K562 (cell line): Measurements from ENCODE around the gene OLFML1. TPM values are rescaled to one million over a fixed set of nuclear protein-coding genes. Genes with fewer than 3 reads are reported as not detected.

ENCODE experiments used
- ATAC-seq: fragments of 200-7000 bp; cut with Tn5 transposase; 3 replicates; pipeline ENCODE4 v1.9.1; 2020; ENCODE audit warnings: moderate library complexity
- BruUV-seq: library from RNA; stranded (reverse); fragments of 400-500 nt; replicated peaks from 2 replicates; lab custom pipeline; 2021; lab: Mats Ljungman, UMichigan
- CTCF ChIA-PET: fragments of 300-600 bp; formaldehyde crosslinking; extraction: SDS; loops from one replicate; lab custom pipeline; 2021; ENCODE audit warnings: low intra/inter-chr PET ratio; lab: Yijun Ruan, JAX
- POLR2A ChIA-PET: fragments of 300-600, 350-650 bp; sonication (Branson Sonifier 250); formaldehyde crosslinking; extraction: SDS; loops from one replicate; lab custom pipeline; 2021; ENCODE audit warnings: antibody characterized with exemption, inconsistent platforms; lab: Yijun Ruan, JAX
- DNase-seq, 4 experiments: peaks; one replicate each; pipeline versions ENCODE4 v3.0.0 to v3.0.0-alpha.2; 2011 to 2018; ENCODE audit warnings: low spot score in 3 of 4, mixed read lengths in 3 of 4; ENCODE audit errors: extremely low read depth in 1 of 4
- FAIRE-seq: peaks from 2 replicates; lab custom pipeline; 2011; peaks lifted over from hg19 to GRCh38; lab: Jason Lieb, UNC
- H2AFZ ChIP-seq: 2 replicates; pipeline ENCODE4 v1.6.0; 2011; ENCODE audit warnings: low read depth, low read length, control low read depth, inconsistent platforms
- H3K27ac ChIP-seq: fragments of 200-600 bp; 3 replicates; pipeline ENCODE4 v1.8.0; 2011; ENCODE audit warnings: low read depth, mild to moderate bottlenecking, control low read depth, inconsistent platforms, low read length, moderate library complexity, mixed read lengths; ENCODE audit errors: extremely low read depth
- H3K27me3 ChIP-seq, 2 experiments: fragments of 300-600 bp in 1 of 2; 2 replicates in 1 of 2; 3 replicates in 1 of 2; pipeline versions ENCODE4 v1.6.0 to v1.8.0; 2011; ENCODE audit warnings: inconsistent platforms in 2 of 2, low read length in 2 of 2, mild to moderate bottlenecking in 1 of 2, mixed read lengths in 1 of 2, moderate library complexity in 1 of 2; ENCODE audit not compliant: control insufficient read depth in 2 of 2, insufficient read depth in 2 of 2
- H3K36me3 ChIP-seq: fragments of 300-600 bp; 3 replicates; pipeline ENCODE4 v1.8.0; 2011; ENCODE audit warnings: mild to moderate bottlenecking, low read length, inconsistent platforms; ENCODE audit not compliant: control insufficient read depth, insufficient read depth
- H3K4me1 ChIP-seq, 2 experiments: fragments of 200-600 bp in 1 of 2; replicated peaks in 1 of 2; 2 replicates in 1 of 2; 3 replicates in 1 of 2; pipeline versions ENCODE4 v1.5.1 to v1.8.0; 2011; ENCODE audit warnings: inconsistent platforms in 2 of 2, low read length in 2 of 2, mild to moderate bottlenecking in 1 of 2, mixed read lengths in 1 of 2, moderate library complexity in 1 of 2; ENCODE audit not compliant: control insufficient read depth in 2 of 2, insufficient read depth in 2 of 2
- H3K4me2 ChIP-seq: 2 replicates; pipeline ENCODE4 v1.6.1; 2011; ENCODE audit warnings: low read length, control low read depth, inconsistent platforms, mixed read lengths; ENCODE audit not compliant: insufficient read depth
- H3K4me3 ChIP-seq: fragments of 200-600 bp; sonication (generic), shearing (Covaris generic); 2 replicates; pipeline ENCODE4 v1.5.1; 2016; ENCODE audit warnings: control low read depth, inconsistent platforms
- H3K79me2 ChIP-seq: fragments of 200-600 bp; 3 replicates; pipeline ENCODE4 v1.8.0; 2011; ENCODE audit warnings: low read length, inconsistent platforms; ENCODE audit not compliant: control insufficient read depth, insufficient read depth
- H3K9ac ChIP-seq, 2 experiments: 2 replicates each; pipeline versions ENCODE4 v1.6.0 to v1.6.1; 2011; ENCODE audit warnings: low read depth in 2 of 2, low read length in 2 of 2, control low read depth in 1 of 2, inconsistent platforms in 1 of 2, mild to moderate bottlenecking in 1 of 2, mixed read lengths in 1 of 2; ENCODE audit not compliant: insufficient read depth in 1 of 2
- H3K9me1 ChIP-seq: one replicate; pipeline ENCODE4 v1.6.0; 2011; ENCODE audit warnings: inconsistent platforms, mild to moderate bottlenecking, low read length, moderate library complexity; ENCODE audit not compliant: control insufficient read depth, insufficient read depth
- H3K9me3 ChIP-seq: replicated peaks from 2 replicates; pipeline ENCODE4 v1.5.1; 2011; ENCODE audit warnings: low read depth, low read length, inconsistent platforms; ENCODE audit not compliant: control insufficient read depth, insufficient read depth
- H4K20me1 ChIP-seq: replicated peaks from 2 replicates; pipeline ENCODE4 v1.6.1; 2011; ENCODE audit warnings: low read length, inconsistent platforms, mixed read lengths; ENCODE audit not compliant: control insufficient read depth, insufficient read depth
- ELF2 ChIP-seq: fragments of 250-450 bp; sonication (Bioruptor Pico); IDR thresholded peaks from 2 replicates; pipeline ENCODE4 v1.5.0; 2021; ENCODE audit warnings: mild to moderate bottlenecking
- PBX2 ChIP-seq, 2 experiments: IDR thresholded peaks in 1 of 2; conservative IDR thresholded peaks in 1 of 2; 2 replicates each; pipeline ENCODE4 v1.6.1; 2016; ENCODE audit warnings: low read depth in 2 of 2, mild to moderate bottlenecking in 1 of 2, missing compliant biosample characterization in 1 of 2, missing genetic modification characterization in 1 of 2, moderate library complexity in 1 of 2
- POLR2H ChIP-seq: IDR thresholded peaks from 2 replicates; pipeline ENCODE4 v1.6.1; 2016; ENCODE audit warnings: missing genetic modification characterization, low read depth, mild to moderate bottlenecking, control low read depth, missing compliant biosample characterization, moderate library complexity
- XRCC5 ChIP-seq: fragments of 200-400 bp; formaldehyde crosslinking; IDR thresholded peaks from 2 replicates; pipeline ENCODE4 v1.6.1; 2017; ENCODE audit warnings: low read depth, mild to moderate bottlenecking, low read length
- whole genome bisulfite sequencing: fragments of 100-300 bp; shearing (Covaris generic); methylation state at CpG from one replicate; pipeline ENCODE4 v1.1.6; 2016; ENCODE audit warnings: low coverage, mixed read lengths; ENCODE audit not compliant: insufficient coverage; ENCODE audit errors: missing lambda C conversion rate; 5-methylcytosine and 5-hydroxymethylcytosine counted together
- in situ Hi-C: fragments of 300-500 bp; cut with MboI; formaldehyde crosslinking; loops from 4 replicates; pipeline ENCODE4 v1.15.0; 2018; ENCODE audit warnings: inconsistent platforms, mixed read lengths
- intact Hi-C: fragments of 100-400 bp; cut with micrococcal nuclease; formaldehyde crosslinking; loops from 2 replicates; pipeline ENCODE4 v1.14.2; 2022
- polyA plus RNA-seq, 8 experiments: library from polyadenylated mRNA; depleted of rRNA in 4 of 8; stranded (reverse) in 5 of 8; unstranded in 3 of 8; fragments of >200 nt; fragmentation: Nextera tagmentation in 2 of 8; fragmentation: Illumina TruSeq in 1 of 8; extraction: Ambion mirVana in 2 of 8; extraction: Trizol in 1 of 8; gene quantifications; 2 replicates each; pipeline versions ENCODE4 v1.2.1 to v1.2.3, GENCODE V29; 2011 to 2014; ENCODE audit warnings: inconsistent platforms in 1 of 8, missing spikeins in 1 of 8
- total RNA-seq, 7 experiments: library from RNA; depleted of rRNA in 6 of 7; stranded (reverse); fragments of >200 nt in 6 of 7; fragmentation: Illumina TruSeq in 2 of 7; extraction: Trizol in 2 of 7; gene quantifications; 2 replicates each; pipeline versions ENCODE4 v1.2.1 to v1.2.3, GENCODE V29; 2011 to 2021; ENCODE audit warnings: low replicate concordance in 1 of 7

OLFML1 gene
- total and polyA plus RNA-seq, 9 of the 15 experiments (the other 6 are each of a cell fraction or from before 2014, with no cell fraction given): not detected

GRCh38 chr11:7439746-7440320, 45.5 kb upstream of the OLFML1 start:
- intact Hi-C loops: no loop called here

GRCh38 chr11:7442588-7443215, 42.6 kb upstream of the OLFML1 start:
- Histone ChIP-seq H3K4me1 (no peaks in the 10 kb centered on the region), H3K27ac (no peak overlapping the region), H3K9ac (no peak overlapping the region), H3K27me3 (no peaks in the 10 kb centered on the region; a peak in 1 of 5 replicates), H3K4me2 (no peak overlapping the region), H3K9me1 (no peaks in the 10 kb centered on the region), H2AFZ (no peak overlapping the region), H4K20me1 (no peaks in the 10 kb centered on the region; the same call in 1 of the 2 replicates), H3K79me2 (no peaks in the 10 kb centered on the region), H3K9me3 (no peaks in the 10 kb centered on the region), H3K4me3 (no peak overlapping the region), H3K36me3 (no peaks in the 10 kb centered on the region)
- POLR2A ChIA-PET: interaction anchor here (0.8 kb wide), 2 partner anchors 11 to 138 kb away, joined by 3 read pairs; no protein-coding TSS in a partner anchor
- BruUV-seq: no TSS peak
- peak; percentile 90 for FAIRE-seq
- CTCF ChIA-PET: interaction anchor here (0.6 to 1.3 kb wide), 4 partner anchors 89 to 542 kb away, joined by 3 to 4 read pairs (median 3); no protein-coding TSS in a partner anchor
- ATAC-seq: peak; percentile 93
- WGBS: 0% methylated on average over 6 of the region's 6 CpGs
- intact Hi-C loops (loop anchor here (1.0 kb wide), 2 partner anchors 89 to 344 kb away; no protein-coding TSS in a partner anchor), in situ Hi-C loops (loop anchor here (10.0 kb wide), 1 partner anchor 348 kb away; no protein-coding TSS in a partner anchor)
- peak; percentile 59 to 75 (median 68) for DNase-seq
- no peak for TF ChIP-seq XRCC5
- no peak for TF ChIP-seq PBX2 (CRISPR knock-in tag; IDR thresholded peaks at IDR 0.05; ENCODE audit: low read depth)
- TF ChIP-seq PBX2 (tag; conservative IDR thresholded peaks at IDR 0.05; ENCODE audit: low read depth): no peak

More at GRCh38 chr11:7439746-7440320, 45.5 kb upstream of the OLFML1 start:
- FAIRE-seq (no peak), ATAC-seq (no peak), DNase-seq (no peak)
- WGBS: 0% methylated on average over 3 of the region's 3 CpGs
- in situ Hi-C loops: loop anchor here (10.0 kb wide), 1 partner anchor 345 kb away; no protein-coding TSS in a partner anchor
- Histone ChIP-seq H3K79me2 (no peaks in the 10 kb centered on the region), H3K9me1 (no peaks in the 10 kb centered on the region), H4K20me1 (no peaks in the 10 kb centered on the region; the same call in 1 of the 2 replicates), H3K27ac (no peak overlapping the region), H3K9ac (no peak overlapping the region), H2AFZ (no peak overlapping the region), H3K4me1 (no peaks in the 10 kb centered on the region), H3K36me3 (no peaks in the 10 kb centered on the region), H3K27me3 (no peaks in the 10 kb centered on the region; a peak in 1 of 5 replicates), H3K4me3 (no peak overlapping the region), H3K9me3 (no peaks in the 10 kb centered on the region), H3K4me2 (no peak overlapping the region)
- TF ChIP-seq ELF2 (CRISPR knock-in tag): no peak
- no peak for TF ChIP-seq POLR2H
- no TSS peak for BruUV-seq
- ChIA-PET POLR2A (no interaction called here), CTCF (no interaction called here)
